Testis (tissue), 2 donors: ENCODE data around the gene ZMIZ1.

Source experiments
- POLR2A ChIP-seq: fragments of 450-650 bp; IDR thresholded peaks from one replicate; pipeline ENCODE4 v1.6.1; 2017; ENCODE audit warnings: antibody characterized with exemption, mild to moderate bottlenecking, moderate library complexity
- TF ChIP-seq, protein P1 (sequence below), 3 experiments: fragments of 450-650 bp in 2 of 3; fragments of 200-600 bp in 1 of 3; sonication (generic) in 1 of 3; IDR thresholded peaks; one replicate each; pipeline ENCODE4 v1.5.1; 2016 to 2019; ENCODE audit warnings: antibody characterized with exemption in 3 of 3, mild to moderate bottlenecking in 2 of 3, moderate library complexity in 1 of 3

DNA sequence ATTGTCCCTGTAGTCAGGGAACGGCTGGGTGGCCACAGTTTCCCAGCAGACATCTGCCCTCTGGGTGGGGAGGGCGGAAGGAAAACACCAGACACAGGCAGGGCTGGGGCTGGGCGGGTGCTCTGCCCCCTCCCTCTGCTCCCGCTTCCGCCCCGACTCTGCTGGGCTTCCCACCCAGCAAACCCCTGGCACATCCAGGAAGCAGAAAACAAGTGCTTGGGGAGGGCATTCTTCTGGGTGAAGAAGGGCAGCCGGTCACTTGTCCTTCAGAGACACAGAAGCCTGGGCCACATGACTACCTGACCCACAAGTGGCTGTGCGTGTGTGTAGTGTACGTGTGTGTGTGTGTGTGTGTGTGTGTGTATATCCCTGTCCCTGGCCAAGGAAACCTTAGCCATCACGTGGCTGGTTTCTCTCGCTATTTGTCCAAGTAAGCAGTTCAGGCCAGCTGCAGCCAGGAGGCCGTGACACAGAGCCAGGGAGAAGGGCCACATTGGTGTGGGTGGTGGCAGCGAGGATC is 77.9 kb downstream of the ZMIZ1 start:
- TF ChIP-seq, protein P1, sequence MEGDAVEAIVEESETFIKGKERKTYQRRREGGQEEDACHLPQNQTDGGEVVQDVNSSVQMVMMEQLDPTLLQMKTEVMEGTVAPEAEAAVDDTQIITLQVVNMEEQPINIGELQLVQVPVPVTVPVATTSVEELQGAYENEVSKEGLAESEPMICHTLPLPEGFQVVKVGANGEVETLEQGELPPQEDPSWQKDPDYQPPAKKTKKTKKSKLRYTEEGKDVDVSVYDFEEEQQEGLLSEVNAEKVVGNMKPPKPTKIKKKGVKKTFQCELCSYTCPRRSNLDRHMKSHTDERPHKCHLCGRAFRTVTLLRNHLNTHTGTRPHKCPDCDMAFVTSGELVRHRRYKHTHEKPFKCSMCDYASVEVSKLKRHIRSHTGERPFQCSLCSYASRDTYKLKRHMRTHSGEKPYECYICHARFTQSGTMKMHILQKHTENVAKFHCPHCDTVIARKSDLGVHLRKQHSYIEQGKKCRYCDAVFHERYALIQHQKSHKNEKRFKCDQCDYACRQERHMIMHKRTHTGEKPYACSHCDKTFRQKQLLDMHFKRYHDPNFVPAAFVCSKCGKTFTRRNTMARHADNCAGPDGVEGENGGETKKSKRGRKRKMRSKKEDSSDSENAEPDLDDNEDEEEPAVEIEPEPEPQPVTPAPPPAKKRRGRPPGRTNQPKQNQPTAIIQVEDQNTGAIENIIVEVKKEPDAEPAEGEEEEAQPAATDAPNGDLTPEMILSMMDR (IDR thresholded peaks at IDR 0.05): peak in 1 of 3 experiments; percentile 48
- TF ChIP-seq POLR2A: no peak
